ENCODE data around the gene SREBF2.
"Not testable (repeated sequence)": the region's sequence is repeated elsewhere in the genome, so short reads cannot be mapped to it uniquely, and the experiment has no call there.

SREBF2 gene

DNA sequence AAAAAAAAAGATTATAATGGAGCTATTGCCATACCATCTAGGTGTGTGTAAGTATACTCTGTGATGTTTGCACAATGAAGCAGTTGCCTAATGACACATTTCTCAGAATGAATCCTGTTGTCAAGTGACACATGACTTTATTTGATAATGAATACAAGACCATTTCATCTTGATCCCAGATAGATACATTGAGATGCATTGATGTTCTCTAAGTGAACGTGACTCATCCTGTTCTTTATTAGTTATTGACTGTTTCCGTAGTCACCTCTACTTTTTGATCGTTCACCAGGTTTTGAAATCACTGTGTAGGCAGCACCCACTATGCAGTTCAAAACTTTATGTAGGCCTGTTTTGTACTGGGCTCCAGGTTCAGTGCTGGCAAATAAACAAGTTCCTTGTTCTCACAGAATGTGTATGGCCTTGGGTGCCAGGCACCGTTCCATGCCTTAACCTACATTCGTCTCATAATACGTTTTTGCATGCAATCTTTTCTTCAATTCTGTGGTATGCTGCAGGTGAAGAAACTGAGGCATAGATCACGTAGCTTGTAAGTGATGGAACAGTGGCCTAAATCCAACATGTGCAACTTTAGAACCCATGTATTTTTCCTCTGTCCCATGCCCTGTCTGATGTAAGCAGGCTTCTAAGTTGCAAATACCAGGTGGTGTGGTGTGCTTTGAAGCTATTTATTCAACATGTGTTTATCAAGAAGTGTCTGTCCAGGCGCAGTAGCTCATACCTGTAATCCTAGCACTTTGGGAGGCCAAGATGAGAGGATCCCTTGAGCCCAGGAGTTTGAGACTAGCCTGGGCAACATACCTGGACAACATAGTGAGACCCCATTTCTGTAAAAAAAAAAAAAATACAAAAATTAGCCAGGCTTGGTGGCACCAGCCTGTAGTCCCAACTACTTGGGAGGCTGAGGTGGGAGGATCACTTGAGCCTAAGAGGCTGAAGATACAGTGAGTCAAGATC lies 10.4 kb downstream of the SREBF2 start:
- no peak for DNase-seq

DNA sequence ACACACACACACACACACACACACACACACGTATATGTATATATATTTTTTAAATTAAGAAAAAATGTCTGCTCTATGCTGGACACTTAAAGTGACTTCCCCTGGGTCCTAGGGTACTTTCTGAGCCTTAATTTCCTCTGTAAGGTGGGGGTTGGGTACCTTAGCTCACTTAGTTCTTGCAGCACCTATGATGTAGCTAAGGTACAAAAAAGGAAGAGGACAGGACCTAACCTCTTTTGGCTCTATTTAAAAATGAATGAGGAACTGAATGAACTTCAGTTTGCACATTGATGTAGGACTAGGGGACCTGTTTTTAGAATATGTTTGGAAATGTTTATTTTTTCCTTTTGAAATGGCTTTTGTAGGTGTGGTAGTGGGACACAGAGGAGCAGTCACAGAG lies 11.1 kb downstream of the SREBF2 start:
- no peak for DNase-seq

DNA sequence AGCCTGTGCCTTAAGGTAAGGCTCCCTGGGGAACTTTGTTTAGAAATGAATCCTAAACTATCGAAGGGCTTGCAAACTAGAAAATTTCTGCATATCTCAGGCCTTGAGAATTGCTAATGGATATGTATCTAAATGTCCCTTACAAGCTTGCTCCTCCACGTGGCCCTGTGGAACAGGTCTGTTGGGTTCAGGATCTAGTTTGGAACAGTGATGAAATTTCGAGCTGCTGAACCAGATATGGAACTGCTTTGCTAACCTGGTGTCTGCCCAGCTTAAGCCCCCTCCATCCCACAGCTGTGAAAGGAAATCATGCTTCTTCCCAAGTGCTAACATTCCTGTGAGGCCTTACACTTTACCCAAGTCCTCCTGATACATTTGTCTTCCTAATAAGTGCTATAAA lies 11.6 kb downstream of the SREBF2 start:
- DNase-seq, result no peak

DNA sequence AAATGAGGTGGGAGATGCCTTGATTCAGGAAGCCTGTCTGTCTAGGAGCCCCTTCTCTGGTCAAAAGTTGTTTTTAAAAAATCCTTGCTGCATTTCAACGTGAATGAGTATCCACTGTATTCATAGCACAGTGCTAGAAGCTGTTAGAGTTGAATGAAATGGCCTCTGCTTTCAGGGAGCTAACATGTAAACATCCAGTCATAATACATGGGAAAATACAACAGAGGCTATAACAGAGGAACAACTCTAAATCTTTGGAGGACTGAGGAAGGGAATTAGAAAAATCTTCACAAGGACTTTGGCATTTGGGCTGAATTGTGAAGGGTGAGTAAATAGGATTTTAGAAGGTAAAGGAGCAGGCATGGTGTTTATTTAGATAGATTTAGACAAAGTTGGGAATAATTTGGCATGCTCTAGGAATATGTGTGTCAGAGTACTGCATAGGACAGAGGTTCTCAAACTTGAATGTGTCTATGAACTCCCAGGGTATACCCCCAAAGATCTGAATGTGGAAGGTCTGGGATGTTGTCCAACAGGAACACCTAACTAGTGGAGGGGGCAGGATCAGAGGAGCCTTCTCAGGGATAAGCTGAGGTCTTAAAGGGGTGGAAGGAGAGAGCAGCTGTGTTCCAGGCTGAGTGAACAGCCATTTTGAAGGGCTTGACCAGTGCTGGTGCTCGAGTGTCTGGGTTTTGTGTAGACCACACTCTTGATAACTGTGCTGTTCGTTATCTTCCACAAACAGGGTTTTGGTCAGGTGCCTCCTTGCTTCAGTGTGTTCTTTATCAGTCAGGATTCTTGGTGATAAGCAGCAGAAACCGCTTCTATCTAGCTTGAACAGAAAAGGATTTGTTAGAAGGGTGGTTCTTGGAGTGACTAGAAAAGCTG lies 12.7 kb downstream of the SREBF2 start:
- DNase-seq, result no peak

DNA sequence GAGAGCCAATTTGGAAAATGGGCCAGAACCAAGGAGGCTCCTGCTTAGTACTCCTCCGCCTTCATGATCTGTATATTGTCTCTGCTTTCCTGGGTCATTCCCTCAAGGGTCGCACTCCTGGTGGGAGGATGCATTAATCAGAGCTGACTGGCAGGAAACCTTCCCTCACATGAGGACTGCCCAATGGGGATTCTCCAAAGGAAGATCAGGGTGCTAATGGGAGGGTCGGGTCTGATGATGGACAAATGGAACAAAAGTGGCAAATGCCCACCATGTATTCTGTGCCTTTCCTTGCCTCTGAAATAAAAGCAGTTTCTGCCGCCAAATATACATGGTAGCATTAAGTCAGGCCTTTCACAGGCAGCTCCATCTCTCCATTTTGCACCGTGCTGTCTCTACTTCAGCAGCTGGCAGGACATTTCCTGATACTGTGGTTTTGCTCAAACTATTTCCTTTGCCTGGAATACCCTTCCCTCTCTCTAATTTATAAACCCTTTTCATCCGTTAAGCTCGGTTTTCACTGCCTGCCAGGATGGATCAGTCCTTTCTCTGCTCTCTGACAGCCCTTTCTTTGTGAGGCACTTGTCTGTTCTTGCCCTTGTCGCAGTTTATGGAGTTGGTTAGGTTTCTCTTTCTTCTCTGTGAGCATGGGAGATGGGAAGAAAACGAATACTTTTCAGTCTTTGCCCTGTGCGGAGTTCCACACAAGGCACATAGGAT lies 13.5 kb downstream of the SREBF2 start:
- no peak for DNase-seq

DNA sequence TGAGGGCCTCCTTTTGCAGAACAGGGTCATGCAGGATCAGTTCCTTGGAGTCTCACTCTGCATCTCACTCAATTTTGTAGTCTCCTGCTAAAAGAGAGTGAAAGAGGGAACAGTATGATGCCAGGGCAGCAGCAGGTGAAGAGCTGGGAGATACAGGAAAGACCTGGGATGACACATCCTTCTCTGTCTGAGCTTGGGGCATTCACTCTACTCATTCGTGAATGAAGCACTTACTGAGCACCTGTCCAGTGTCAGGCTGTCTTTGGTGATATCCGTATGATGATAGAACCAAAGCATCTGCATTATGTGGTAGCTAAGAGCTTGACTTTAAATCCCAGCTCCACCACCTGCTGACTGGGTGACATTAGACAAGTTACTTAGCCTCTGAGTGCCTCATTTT lies 14.4 kb downstream of the SREBF2 start:
- no peak for DNase-seq

DNA sequence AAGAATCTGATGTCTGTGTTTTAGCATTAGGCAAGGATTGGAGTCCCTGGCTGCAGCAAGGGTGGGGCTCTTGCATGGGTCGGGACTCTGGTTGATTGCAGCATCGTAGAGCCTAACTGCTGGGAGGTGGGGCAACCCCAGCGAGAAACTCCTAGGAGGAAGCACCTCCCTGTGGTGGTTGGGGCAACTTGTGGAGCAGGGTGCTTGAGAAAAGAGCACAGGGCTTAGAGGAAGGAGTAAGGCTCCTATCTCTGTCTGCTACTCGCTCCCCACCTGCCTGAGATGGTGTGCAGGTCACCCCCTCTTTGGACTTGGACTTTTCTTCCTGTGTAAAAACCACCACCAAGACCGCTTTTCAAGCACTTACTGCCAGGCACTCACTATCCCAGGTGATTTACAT lies 15.6 kb downstream of the SREBF2 start:
- no peak for DNase-seq

DNA sequence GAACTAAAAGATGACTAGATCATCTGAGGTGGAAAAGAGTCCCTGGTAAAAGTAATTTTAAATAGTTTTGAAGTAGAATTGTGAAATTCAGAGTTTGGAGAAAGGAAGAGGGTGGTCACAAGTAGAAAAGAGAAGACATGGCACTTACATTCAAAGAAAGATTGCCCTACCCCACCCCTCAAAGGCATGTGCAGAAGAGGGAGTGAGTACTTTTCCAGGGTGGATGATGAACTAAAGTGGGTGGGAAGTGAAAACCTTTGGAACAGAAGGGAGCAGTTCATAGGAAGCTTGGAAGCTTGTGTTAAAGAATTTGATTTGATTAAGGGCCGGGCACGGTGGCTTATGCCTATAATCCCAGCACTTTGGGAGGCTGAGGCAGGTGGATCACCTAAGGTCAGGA lies 23.6 kb downstream of the SREBF2 start:
- no peak for DNase-seq

DNA sequence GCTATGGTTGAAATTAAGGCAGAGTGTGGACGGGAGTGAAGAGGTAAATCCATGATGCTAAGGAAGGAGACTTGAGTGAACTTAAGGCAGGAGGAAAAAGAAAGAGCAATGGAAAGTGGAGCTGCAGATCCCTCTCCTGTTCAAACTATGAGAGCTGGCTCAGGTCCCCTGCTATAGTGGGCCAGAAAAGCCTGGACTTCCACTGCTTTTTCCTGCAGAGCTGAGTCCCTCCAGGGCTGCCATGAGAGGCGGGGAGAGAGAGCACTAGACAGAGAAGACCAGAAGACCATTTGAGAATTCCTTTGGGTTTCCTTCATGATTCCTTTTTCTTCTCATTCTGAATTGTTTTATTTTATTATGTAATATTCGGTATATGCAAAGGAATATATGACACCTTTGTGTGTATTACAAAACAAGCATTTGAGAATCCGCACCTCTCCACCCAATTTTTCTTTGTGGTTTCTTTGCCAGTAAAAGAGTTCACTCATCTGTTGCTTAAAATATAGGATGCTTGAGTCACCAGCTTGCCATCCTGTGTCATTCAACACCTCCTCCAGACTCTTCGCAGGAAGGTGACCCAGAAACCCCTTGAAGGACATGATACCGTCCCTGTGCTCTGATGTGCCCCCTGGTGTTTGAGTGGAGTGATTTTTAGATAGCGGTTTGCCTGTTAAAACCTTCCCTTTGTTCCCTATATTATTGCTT lies 24.4 kb downstream of the SREBF2 start:
- DNase-seq, result peak; percentile 42

DNA sequence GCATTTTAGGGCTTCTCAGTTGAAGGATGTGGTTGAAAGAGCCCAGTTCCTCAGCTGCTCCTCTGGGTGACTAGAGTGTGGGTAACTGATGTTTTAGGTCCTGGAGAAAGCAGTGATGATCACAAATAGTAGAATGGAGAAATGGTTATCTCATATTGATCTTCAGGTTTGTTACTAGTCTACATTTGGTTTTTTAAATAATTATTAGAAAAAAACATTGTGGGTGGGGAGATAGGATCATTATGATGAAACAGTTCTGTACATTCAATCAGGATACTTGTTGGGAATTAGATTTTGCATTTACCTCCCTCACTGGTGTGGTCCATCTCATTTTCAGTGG lies 24.9 kb downstream of the SREBF2 start:
- DNase-seq, result no peak

DNA sequence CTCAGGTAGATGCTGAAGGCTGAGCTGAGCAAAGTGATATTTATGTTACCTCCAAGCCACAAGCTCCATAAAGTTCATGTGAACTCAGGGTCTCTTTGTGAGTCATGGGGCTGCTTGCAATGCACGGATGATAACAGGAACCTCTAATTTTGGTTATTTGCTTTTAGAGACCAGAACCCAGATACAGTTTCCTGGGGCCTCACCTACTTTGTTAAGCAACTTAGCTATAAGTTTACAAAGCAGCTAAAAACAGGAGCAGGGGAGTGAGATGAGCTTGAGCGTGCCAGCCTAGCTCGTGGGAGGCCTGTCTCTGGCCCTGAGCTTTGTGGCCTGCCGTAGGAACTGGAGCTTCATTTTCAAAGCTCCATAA lies 29.2 kb downstream of the SREBF2 start:
- DNase-seq, result no peak

DNA sequence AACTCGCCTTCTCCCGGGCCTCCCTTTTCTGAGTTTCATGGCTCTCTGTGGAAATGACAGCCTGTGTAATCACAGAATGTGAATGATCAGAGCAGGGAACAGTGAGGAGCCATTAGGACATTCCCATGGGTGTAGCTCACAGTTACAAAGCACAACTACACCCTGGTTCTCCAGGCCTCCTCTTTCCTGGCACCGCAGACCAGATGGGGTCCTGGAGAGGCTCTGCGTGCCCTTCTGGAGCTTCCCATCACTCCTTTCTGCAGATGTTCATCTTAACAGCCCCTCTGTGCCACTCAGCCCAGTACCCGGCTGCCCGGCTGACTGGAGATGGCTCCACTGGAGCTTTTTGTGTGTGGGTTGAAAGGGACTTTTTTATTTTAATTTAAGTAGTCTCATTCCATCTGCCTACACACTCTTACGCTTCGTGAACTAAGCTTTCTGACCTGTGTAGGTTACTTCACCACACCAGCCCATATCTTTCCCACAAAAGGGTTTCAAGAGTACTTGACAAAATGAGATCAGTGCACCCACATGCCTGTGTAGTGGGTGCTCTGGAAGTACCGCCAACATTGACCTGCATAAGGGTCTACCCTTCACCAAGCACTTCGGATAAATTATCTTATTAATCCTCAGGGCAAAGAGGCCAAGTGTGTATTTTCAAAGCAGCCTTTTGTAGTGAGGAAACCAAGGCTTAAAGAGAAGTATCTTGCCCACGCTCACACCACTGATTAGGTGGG lies 29.8 kb downstream of the SREBF2 start:
- DNase-seq, result peak; percentile 12

DNA sequence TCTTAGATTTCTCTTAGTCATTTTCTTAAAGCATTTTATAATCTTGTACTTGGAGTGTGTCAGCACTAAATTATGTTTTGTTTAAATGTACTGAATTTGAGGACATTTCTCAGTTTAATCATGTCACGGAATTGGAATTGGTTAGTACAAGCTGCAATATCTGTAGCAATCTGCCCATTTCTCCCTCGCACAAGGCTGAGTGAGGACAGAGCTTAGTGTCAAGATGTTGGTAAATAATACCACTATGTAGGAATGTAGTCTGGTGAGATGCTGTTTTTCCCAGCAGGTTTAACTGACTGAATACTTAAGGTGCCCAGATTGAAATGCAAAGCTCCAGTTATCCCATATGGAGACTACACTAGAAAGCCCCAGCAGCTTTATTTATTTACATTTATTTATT lies 30.6 kb downstream of the SREBF2 start:
- no peak for DNase-seq

DNA sequence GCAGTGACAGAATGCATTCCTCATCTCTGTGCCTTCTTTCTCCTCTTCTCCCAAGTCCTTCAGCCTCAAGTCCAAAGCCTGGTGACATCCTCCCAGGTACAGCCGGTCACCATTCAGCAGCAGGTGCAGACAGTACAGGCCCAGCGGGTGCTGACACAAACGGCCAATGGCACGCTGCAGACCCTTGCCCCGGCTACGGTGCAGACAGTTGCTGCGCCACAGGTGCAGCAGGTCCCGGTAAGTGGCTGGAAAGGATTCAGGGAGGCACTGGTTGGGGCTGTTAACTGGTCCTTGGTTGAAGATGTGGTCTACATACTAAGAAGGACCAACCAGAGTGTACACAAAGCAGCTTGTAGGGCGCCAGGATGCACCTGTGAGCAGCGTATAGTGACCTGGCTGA lies 35.7 kb downstream of the SREBF2 start:
- no peak for DNase-seq

DNA sequence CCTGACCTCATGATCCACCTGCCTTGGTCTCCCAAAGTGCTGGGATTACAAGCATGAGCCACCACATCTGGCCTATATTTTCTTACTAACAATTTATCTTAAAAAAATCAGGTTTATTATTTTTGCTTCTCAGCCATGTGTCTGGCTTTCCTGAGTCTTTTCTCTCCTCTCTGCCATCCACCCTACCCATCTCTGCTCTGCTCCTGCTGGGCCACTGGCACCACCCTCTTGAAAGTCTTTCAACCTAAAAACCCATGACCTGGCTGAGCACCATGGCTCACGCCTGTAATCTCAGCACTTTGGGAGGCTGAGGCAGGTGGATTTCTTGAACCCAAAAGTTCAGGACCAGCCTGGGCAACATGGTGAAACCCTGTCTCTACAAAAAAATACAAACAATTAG lies 37.2 kb downstream of the SREBF2 start:
- DNase-seq, result not testable (repeated sequence)

DNA sequence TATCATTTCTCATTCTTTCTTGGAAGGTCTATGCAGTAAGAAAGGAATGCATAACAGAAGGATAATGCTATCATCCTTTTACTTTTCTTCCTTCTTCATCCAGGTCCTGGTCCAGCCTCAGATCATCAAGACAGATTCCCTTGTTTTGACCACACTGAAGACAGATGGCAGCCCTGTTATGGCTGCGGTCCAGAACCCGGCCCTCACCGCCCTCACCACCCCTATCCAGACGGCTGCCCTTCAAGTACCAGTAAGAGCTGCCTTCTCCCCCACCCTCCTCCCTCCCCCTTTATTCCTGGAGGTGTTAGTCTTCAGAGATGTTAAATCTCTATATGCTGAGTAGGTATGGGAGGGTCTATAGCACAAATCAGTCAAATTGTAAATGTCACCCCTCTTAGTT lies 37.9 kb downstream of the SREBF2 start:
- DNase-seq, result no peak

DNA sequence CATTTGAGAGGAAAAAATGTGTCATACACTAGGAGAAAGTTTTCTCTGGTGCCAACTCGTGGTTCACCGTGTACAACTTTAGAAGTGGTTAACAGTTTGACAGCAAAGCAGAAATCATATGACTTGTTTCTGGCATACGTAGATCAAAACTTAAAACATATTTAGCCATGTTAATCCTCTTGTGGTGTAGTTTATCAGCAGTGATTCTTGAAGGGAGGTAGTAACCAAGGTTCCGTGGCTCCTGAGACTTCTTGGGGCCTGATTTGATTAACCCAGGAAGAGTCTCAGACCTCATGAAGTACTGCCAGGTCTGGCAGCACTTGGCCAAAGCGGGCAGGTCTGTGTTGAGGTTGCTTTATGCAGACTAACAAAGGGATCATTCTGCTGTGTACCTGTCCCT lies 40.5 kb downstream of the SREBF2 start:
- no peak for DNase-seq

DNA sequence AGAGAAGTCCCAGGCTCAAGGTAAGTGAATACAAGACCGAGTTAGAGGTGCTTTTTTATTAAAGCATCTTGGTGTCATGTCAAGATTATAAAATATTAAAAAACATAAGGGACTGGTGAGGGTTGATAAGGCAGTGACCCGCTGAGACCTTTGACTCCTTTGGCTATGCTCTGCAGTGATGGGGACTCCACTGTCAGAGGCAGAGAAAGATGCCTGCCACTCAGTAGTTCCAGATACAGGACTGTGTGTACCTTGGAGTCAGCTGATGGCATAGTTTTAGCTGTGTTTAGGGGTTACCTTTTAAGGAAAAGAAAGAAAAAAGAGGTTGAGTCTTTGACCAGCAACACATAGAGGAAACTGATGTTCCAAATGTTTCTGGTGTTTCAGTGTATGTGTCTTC lies 41.2 kb downstream of the SREBF2 start:
- no peak for DNase-seq

DNA sequence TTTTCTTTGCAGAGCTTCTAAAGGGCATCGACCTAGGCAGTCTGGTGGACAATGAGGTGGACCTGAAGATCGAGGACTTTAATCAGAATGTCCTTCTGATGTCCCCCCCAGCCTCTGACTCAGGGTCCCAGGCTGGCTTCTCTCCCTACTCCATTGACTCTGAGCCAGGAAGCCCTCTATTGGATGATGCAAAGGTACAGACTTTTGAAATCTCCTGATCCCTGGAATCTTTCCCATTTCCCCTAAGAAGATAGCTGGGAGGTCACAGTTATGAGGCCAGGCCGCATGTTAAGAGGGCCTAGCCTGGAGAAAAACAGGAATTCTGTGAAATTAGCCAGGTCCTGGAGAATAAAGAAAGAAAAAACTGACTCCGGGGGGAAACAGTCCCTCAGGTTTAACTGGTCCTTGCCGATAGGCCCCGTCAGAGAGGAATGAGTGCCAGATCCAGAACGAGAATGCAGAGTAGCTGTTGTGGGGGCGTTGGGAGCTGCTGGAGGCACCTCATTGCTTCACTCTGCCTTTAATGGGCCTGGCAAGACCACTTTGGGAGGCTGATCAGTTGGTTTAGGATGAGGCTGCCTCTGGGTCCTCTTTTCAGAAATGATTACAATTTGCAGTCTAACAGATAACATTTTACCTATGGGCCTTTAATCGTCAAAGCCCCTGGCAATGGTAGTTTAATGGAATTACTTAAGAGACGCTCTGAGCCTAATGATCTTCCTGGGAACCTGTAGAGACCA lies 42.8 kb downstream of the SREBF2 start:
- DNase-seq, result no peak

DNA sequence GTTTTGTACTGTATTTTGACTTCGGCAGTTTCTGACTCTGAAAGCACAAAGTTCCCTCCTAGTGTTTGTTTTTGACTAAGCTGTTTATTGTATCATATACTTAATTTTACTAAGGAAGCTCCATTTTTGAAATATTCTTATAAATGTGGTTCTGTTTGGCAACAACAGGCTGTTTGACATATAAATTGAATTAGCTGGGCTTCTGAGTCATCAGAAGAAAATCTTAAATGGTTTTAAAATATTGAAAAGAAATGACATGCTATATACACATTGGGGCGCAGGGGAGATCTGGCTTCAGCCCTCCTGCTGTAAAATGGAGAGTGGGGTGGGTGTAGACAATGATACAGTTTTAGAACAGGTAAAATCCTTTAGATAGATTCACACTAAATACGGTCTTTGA lies 43.4 kb downstream of the SREBF2 start:
- DNase-seq, result no peak

DNA sequence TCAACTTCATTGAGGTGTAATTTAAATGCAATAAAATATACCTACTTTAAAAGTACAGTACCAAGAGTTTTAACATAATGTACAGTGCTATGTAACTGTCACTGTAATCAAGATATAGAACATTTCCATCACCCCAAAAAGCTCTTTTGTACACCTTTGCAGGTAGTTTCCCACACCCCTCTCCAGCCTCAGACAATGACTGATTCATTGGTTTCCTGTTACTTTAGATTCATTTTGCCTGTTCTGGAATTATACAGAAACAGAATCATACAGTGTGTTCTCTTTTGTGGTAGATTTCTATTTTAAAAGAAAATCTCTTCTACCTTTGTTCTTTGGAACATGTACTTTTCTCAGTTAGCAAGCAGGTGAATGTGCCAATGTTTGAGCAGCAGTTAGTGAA lies 43.8 kb downstream of the SREBF2 start:
- no peak for DNase-seq
